ENCODE data around the gene CCDC24. TPM values are rescaled to one million over a fixed set of nuclear protein-coding genes. Genes with fewer than 3 reads are reported as not detected.

Gene CCDC24
- total and polyA plus RNA-seq, 2 of the 13 experiments (the other 11 are each of a cell fraction or from before 2014, with no cell fraction given): 1.4 to 2.9 TPM

DNA sequence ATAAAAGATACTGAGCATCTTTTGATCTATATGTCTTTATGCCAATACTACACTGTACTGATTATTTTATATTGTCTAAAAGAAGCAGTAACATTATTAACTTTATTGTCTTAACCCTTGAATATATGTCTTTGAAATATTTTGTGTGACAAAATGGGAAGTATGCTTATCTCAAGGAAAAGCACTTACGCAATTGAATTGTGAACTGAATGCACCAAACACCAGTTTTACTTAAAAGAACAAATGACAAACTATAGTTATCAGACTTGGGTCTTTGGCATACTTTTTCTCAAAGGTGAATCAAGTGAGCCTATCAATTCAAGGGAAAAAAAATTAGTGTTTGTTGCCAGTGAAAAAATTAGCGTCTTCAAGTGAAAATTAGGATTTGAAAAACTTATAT is 49.0 kb downstream of the CCDC24 start:
- Histone ChIP-seq H3K4me3 (replicated peaks in 1 of 3; ENCODE audit: insufficient read depth in 1 of 3, low read depth in 2 of 3, low read length in 3 of 3) (no peak overlapping the region), H4K20me1 (ENCODE audit: insufficient read depth, low read length) (no peaks in the 10 kb centered on the region), H3K9ac (ENCODE audit: insufficient read depth, low read depth, low read length) (no peak overlapping the region), H3K79me2 (ENCODE audit: insufficient read depth, low read length) (no peaks in the 10 kb centered on the region), H3K4me1 (ENCODE audit: insufficient read depth, low read length) (peaks cover 42% of the 10 kb centered on the region), H3K36me3 (replicated peaks in 1 of 2; ENCODE audit: control insufficient read depth in 1 of 2, insufficient read depth in 2 of 2, low read length in 2 of 2) (no peaks in the 10 kb centered on the region), H3K4me2 (ENCODE audit: low read depth, low read length) (no peak overlapping the region), H3K9me3 (ENCODE audit: low read length) (no peaks in the 10 kb centered on the region), H3K27ac (ENCODE audit: extremely low read length, insufficient read depth, low read length) (no peak overlapping the region), H2AFZ (ENCODE audit: low read length) (no peak overlapping the region), H3K27me3 (ENCODE audit: control insufficient read depth in 1 of 2, insufficient read depth in 2 of 2, low read length in 2 of 2) (no peaks in the 10 kb centered on the region; a peak in 2 of 5 replicates)
- WGBS (ENCODE audit: low lambda C conversion rate): 93% methylated on average over 2 of the region's 2 CpGs
- ChIA-PET POLR2A (no interaction called here), CTCF (ENCODE audit: low intra/inter-chr PET ratio, low total read pairs) (no interaction called here)
- FAIRE-seq (no peak), ATAC-seq (no peak), DNase-seq (ENCODE audit: low spot score) (no peak)
- no TSS peak for BruUV-seq (replicated peaks)
- in situ Hi-C loops (cut with HindIII; ENCODE audit: extremely low pct_ligation_motif_present, low pct_unique_long_range_greater_than_20kb): loop anchor here (10.0 kb wide), 1 partner anchor 286 kb away; no protein-coding TSS in a partner anchor
- TF ChIP-seq ZNF230 (CRISPR knock-in tag; IDR thresholded peaks at IDR 0.05) (no peak), ZNF841 (CRISPR knock-in tag; IDR thresholded peaks at IDR 0.05; ENCODE audit: borderline replicate concordance) (no peak), SP1 (IDR thresholded peaks at IDR 0.05) (no peak), SP1 (CRISPR knock-in tag; IDR thresholded peaks at IDR 0.05) (no peak), ARNT (IDR thresholded peaks at IDR 0.05) (no peak), PTBP1 (IDR thresholded peaks at IDR 0.05; ENCODE audit: low read depth, low read length, poor library complexity, severe bottlenecking) (no peak), NFYB (CRISPR knock-in tag; IDR thresholded peaks at IDR 0.05) (no peak), ZNF605 (CRISPR knock-in tag; IDR thresholded peaks at IDR 0.05) (no peak), ZNF709 (CRISPR knock-in tag; IDR thresholded peaks at IDR 0.05) (no peak), ZNF614 (CRISPR knock-in tag; IDR thresholded peaks at IDR 0.05; ENCODE audit: borderline replicate concordance) (no peak), ZNF644 (CRISPR knock-in tag; IDR thresholded peaks at IDR 0.05; ENCODE audit: low read depth) (no peak), ZNF687 (CRISPR knock-in tag; IDR thresholded peaks at IDR 0.05) (no peak), ESRRA (CRISPR knock-in tag; IDR thresholded peaks at IDR 0.05; ENCODE audit: low read depth) (no peak), ZNF768 (CRISPR knock-in tag; IDR thresholded peaks at IDR 0.05) (no peak), ZNF253 (CRISPR knock-in tag; IDR thresholded peaks at IDR 0.05; ENCODE audit: borderline replicate concordance) (no peak), SYNCRIP (IDR thresholded peaks at IDR 0.05; ENCODE audit: insufficient read depth, low read depth, low read length) (no peak)
- TF ChIP-seq, protein P1, sequence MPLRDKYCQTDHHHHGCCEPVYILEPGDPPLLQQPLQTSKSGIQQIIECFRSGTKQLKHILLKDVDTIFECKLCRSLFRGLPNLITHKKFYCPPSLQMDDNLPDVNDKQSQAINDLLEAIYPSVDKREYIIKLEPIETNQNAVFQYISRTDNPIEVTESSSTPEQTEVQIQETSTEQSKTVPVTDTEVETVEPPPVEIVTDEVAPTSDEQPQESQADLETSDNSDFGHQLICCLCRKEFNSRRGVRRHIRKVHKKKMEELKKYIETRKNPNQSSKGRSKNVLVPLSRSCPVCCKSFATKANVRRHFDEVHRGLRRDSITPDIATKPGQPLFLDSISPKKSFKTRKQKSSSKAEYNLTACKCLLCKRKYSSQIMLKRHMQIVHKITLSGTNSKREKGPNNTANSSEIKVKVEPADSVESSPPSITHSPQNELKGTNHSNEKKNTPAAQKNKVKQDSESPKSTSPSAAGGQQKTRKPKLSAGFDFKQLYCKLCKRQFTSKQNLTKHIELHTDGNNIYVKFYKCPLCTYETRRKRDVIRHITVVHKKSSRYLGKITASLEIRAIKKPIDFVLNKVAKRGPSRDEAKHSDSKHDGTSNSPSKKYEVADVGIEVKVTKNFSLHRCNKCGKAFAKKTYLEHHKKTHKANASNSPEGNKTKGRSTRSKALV (CRISPR knock-in tag; IDR thresholded peaks at IDR 0.05): no peak
- TF ChIP-seq, protein P2, sequence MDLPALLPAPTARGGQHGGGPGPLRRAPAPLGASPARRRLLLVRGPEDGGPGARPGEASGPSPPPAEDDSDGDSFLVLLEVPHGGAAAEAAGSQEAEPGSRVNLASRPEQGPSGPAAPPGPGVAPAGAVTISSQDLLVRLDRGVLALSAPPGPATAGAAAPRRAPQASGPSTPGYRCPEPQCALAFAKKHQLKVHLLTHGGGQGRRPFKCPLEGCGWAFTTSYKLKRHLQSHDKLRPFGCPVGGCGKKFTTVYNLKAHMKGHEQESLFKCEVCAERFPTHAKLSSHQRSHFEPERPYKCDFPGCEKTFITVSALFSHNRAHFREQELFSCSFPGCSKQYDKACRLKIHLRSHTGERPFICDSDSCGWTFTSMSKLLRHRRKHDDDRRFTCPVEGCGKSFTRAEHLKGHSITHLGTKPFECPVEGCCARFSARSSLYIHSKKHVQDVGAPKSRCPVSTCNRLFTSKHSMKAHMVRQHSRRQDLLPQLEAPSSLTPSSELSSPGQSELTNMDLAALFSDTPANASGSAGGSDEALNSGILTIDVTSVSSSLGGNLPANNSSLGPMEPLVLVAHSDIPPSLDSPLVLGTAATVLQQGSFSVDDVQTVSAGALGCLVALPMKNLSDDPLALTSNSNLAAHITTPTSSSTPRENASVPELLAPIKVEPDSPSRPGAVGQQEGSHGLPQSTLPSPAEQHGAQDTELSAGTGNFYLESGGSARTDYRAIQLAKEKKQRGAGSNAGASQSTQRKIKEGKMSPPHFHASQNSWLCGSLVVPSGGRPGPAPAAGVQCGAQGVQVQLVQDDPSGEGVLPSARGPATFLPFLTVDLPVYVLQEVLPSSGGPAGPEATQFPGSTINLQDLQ (CRISPR knock-in tag; IDR thresholded peaks at IDR 0.05): no peak
- intact Hi-C loops (cut with micrococcal nuclease; ENCODE audit: unreplicated experiment): no loop called here

Data from HepG2 (cell line).